Measurements from ENCODE around the gene BSND.

DNA sequence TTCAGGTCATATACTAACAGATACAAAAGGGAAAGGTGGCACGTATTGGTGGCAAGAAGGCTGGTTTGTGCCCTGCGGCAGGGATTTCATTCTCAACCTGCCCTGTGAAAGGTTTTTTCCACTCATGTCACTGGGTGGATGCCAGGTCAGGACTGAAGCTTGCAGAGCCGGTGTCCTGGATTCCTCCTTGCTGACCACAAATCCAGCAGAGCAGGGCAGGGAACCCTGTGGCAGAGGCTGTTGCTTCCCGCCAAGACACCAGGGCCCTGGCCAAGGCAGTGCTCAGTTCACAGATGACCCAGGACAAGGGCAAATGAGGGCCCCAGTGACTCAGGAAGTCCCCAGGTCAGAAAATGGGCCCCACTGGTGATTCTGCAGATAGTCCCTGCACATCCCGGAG lies 16.4 kb downstream of the BSND start:
- TF ChIP-seq, protein P1, sequence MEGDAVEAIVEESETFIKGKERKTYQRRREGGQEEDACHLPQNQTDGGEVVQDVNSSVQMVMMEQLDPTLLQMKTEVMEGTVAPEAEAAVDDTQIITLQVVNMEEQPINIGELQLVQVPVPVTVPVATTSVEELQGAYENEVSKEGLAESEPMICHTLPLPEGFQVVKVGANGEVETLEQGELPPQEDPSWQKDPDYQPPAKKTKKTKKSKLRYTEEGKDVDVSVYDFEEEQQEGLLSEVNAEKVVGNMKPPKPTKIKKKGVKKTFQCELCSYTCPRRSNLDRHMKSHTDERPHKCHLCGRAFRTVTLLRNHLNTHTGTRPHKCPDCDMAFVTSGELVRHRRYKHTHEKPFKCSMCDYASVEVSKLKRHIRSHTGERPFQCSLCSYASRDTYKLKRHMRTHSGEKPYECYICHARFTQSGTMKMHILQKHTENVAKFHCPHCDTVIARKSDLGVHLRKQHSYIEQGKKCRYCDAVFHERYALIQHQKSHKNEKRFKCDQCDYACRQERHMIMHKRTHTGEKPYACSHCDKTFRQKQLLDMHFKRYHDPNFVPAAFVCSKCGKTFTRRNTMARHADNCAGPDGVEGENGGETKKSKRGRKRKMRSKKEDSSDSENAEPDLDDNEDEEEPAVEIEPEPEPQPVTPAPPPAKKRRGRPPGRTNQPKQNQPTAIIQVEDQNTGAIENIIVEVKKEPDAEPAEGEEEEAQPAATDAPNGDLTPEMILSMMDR (IDR thresholded peaks at IDR 0.05 in 4 of 5, conservative IDR thresholded peaks at IDR 0.05 in 1 of 5) = no peak
- TF ChIP-seq POLR2A (IDR thresholded peaks at IDR 0.05) = no peak

Data from gastrocnemius medialis (tissue), 4 donors.